HG02938 (cell line): ENCODE results near the gene TOR1A.
A peak's percentile ranks its signal among the peaks of the same experiment; 100 is the strongest.

Experiments
- ATAC-seq: cut with Tn5 transposase; IDR thresholded peaks from one replicate; pipeline ENCODE4 v1.9.1; 2021; ENCODE audit warnings: mild to moderate bottlenecking, moderate library complexity; ENCODE audit not compliant: unreplicated experiment

TOR1A gene

GRCh38 chr9:129823935-129824601 is at the start of gene TOR1A:
Gene TOR1A (minus strand): TSS chr9:129824136. CDS start chr9:129824085, 51 bp downstream.
- peak; percentile 87 for ATAC-seq

GRCh38 chr9:129871046-129871445 is 47.1 kb upstream of the TOR1A start:
- ATAC-seq, result no peak

GRCh38 chr9:129869585-129870501 is 45.9 kb upstream of the TOR1A start:
- ATAC-seq, result no peak

- no peak for ATAC-seq
Observed at GRCh38 chr9:129868872-129869486, 45.0 kb upstream of the TOR1A start.

GRCh38 chr9:129868023-129868871 is 44.3 kb upstream of the TOR1A start:
- no peak for ATAC-seq

- no peak for ATAC-seq
Observed at GRCh38 chr9:129867136-129868022, 43.4 kb upstream of the TOR1A start.

- ATAC-seq, result no peak
Observed at GRCh38 chr9:129866394-129867135, 42.6 kb upstream of the TOR1A start.

- ATAC-seq, result no peak
Observed at GRCh38 chr9:129865668-129866320, 41.9 kb upstream of the TOR1A start.

GRCh38 chr9:129864991-129865647 is 41.2 kb upstream of the TOR1A start:
- no peak for ATAC-seq

- ATAC-seq, result no peak
Observed at GRCh38 chr9:129863059-129863690, 39.2 kb upstream of the TOR1A start.

GRCh38 chr9:129861447-129861827 is 37.5 kb upstream of the TOR1A start:
- ATAC-seq, result no peak

- ATAC-seq, result no peak
Observed at GRCh38 chr9:129860653-129861446, 36.9 kb upstream of the TOR1A start.

- ATAC-seq, result no peak
Observed at GRCh38 chr9:129858167-129858962, 34.4 kb upstream of the TOR1A start.

GRCh38 chr9:129857207-129857606 is 33.3 kb upstream of the TOR1A start:
- no peak for ATAC-seq

GRCh38 chr9:129854588-129855110 is 30.7 kb upstream of the TOR1A start:
- no peak for ATAC-seq

GRCh38 chr9:129853614-129854013 is 29.7 kb upstream of the TOR1A start:
- no peak for ATAC-seq
